Activated CD4-positive, alpha-beta T cell treated with anti-CD3 and anti-CD28 coated beads for 48 hours (primary cell): ENCODE measurements around the gene NPFFR1.

Experiments
- DNase-seq: peaks from one replicate; pipeline ENCODE4 v3.0.0-alpha.2; 2020

NPFFR1 gene

DNA sequence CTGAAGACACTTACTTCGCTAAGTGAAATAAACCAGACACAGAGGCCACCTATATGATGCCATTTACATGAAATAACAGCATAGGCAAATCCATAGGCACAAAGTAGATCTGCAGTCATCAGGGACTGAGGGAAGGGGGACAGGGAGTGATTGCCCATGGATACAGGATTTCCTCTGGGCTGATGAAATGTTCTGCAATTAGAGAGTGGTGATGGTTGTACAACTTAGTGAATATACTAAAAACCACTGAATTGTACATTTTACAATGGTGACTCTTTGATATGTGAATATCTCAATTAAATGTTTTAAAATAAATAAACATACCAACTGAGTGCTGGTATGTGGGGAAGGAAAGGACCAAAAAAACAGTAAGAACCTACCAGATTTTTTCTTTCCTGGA, 70.9 kb downstream of the NPFFR1 start:
- no peak for DNase-seq

DNA sequence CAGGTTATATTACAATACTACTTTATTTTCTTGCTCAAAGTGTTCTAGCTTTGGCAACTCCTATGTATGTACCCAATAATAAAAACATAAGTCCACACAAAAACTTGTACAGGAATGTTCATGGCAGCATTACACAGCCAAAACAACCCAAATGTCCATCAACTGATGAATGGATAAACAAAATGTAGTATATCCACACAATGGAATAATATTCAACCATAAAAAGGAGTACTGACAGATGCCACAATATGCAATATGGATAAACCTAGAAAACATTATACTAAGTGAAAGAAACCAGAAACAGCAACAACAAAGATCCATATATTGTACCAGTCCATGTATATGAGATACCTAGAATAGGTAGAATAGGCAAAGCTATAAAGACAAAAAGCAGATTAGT, 71.5 kb downstream of the NPFFR1 start:
- no peak for DNase-seq

DNA sequence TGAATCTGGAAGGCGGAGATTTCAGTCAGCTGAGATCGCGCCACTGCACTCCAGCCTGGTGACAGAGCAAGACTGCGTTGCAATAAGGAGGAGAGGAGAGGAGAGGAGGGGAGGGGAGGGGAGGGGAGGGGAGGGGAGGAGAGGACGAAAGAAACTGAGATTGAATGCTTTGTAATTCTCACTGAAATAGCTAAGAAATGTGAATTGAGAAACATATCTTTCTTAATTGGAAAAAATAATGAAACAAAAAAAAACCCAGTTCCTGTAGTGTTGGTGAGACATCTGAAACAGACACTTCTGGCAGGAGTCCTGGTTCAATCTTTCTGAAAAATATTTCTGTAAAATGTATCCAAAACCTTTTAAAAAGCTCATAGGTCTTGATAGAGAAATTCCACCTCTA, 77.0 kb downstream of the NPFFR1 start:
- no peak for DNase-seq

DNA sequence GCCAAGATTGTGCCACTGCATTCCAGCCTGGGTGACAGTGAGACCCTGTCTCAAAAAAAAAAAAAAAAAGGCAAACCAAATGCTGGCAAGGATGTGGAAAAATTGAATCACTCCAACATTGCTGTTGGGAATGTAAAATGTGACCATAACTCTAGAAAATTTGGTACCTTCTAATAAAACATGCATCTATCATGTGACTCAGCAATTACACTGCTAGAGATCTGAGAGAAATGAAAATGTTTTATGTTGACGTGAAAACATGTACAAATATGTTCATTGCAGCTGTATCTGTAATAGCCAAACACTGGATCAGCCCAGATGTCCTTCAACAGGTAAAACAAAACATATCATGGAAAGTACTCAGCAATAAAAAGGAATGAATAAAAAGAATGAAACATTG, 82.7 kb downstream of the NPFFR1 start:
- DNase-seq = no peak

DNA sequence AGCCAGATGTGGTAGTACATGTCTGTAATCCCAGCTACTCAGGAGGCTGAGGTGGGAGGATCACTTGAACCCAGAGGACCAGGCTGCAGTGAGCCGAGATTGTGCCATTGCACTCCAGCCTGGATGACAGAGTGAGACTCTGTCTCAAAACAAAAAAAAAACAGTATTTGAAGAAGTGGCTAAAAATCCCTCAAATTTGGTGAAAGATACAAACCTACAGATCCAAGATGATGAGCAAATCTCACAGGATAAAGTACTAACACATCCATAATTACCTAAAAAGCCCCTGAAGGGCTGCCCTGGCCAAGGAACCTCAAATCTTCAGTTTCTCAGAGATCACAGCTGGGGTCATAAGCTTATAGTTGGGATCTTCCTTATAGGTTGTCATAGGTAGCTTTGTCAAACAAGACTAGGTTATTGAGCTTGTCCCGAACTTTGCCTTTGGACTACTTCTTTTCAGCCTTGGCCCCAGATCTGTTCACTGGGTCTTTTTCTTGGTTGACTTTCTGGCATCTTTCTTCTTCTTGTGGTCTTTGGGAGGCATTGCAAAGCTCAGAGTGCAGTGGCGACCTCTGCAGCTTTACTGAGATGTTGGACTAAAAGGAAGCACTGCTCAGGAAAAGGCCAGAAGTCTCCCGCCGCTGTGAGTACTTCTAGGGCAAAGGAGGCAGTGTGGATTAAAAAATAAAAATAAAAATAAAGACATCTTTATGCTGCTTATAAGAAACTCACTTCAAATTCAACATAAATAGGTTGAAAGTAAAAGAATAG, 84.9 kb downstream of the NPFFR1 start:
- DNase-seq = no peak
